Breast epithelium (tissue), 3 donors: Measurements from ENCODE around the gene DTWD1.

Experiments
- POLR2A ChIP-seq: fragments of 450-650 bp; IDR thresholded peaks from one replicate; pipeline ENCODE4 v1.6.1; 2016; ENCODE audit warnings: antibody characterized with exemption, mild to moderate bottlenecking, moderate library complexity
- POLR2AphosphoS5 ChIP-seq, 3 donors: sonication (generic); formaldehyde crosslinking; IDR thresholded peaks; one replicate each; pipeline ENCODE4 v1.6.1; 2017; ENCODE audit warnings: antibody characterized with exemption in 3 of 3
- TF ChIP-seq, protein P1 (sequence below), 3 donors: fragments of 450-650 bp; IDR thresholded peaks; one replicate each; pipeline ENCODE4 v1.5.1; 2016 to 2017; ENCODE audit warnings: antibody characterized with exemption in 3 of 3, mild to moderate bottlenecking in 3 of 3, moderate library complexity in 3 of 3

DNA sequence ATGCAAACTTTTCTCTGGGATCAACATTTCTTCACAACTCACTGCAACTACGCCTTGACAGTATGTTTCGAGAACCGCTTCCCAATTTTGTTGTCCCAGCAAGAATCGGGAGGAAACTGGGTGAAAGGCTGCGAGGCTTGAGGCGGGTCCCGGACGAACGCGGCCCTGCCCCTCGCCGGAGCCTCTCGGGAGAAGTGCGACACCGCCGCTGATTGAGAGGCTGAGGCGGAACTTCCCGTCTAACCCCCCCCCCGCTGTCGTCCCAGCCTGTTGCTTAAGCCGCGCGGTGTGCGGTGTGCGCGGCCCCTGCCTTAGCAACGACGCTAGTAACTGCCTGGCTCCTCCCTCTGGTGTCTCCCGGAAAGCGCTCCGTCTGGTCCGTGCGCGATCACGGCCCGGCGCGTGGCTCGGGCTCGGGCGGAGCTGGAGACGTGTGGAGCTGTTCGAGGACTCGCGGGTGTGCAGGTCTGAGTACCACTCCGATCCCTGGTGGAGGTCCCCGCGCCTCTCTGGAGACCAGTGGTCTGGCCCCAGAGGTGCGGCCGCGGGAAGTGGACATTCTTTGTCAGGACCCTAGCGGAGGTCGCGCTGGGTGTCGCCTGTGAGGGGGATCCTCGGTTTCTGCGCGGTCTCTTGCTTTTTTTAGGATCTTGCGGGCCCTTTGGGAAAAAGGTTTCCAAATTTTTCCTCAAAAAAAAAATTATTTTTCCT is at the start of gene DTWD1, which contains the start of gene FAM227B:
- TF ChIP-seq, protein P1, sequence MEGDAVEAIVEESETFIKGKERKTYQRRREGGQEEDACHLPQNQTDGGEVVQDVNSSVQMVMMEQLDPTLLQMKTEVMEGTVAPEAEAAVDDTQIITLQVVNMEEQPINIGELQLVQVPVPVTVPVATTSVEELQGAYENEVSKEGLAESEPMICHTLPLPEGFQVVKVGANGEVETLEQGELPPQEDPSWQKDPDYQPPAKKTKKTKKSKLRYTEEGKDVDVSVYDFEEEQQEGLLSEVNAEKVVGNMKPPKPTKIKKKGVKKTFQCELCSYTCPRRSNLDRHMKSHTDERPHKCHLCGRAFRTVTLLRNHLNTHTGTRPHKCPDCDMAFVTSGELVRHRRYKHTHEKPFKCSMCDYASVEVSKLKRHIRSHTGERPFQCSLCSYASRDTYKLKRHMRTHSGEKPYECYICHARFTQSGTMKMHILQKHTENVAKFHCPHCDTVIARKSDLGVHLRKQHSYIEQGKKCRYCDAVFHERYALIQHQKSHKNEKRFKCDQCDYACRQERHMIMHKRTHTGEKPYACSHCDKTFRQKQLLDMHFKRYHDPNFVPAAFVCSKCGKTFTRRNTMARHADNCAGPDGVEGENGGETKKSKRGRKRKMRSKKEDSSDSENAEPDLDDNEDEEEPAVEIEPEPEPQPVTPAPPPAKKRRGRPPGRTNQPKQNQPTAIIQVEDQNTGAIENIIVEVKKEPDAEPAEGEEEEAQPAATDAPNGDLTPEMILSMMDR (IDR thresholded peaks at IDR 0.05) = peak in 1 of 3 donors; percentile 16
- peak; percentile 89 for TF ChIP-seq POLR2A
- peak; percentile 98 for TF ChIP-seq POLR2AphosphoS5 (IDR thresholded peaks at IDR 0.05)
